ENCODE data around the gene IRF2BP2. TPM values are rescaled to one million over a fixed set of nuclear protein-coding genes. Genes with fewer than 3 reads are reported as not detected.

Gene IRF2BP2
- total RNA-seq, 1 donor from 2014 or later, result 126 TPM

DNA sequence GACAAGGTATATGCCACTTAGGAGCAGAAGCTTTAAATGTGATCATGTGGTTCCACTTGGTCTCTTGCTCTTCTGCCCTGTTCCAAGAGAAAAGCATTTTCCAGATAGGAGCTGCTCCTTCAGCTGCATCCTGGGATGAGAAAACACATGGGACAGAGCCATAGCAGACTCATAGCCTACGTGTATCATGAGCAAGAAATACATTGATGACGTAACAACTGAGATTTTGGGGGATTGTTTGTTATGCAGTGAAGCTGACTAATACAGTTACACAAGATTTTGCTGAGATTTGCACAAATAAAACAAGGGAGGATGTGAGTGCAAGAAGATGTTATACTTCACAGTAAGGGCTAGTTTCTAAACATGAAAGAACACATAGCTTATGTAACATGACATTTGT, 36.0 kb upstream of the IRF2BP2 start:
- no peaks in the 10 kb centered on the region for H3K27me3 ChIP-seq (ENCODE audit: insufficient read depth, low read length)
- TF ChIP-seq CTCF (IDR thresholded peaks at IDR 0.05; ENCODE audit: insufficient read depth, low read depth, low read length) (no peak), EZH2 (IDR thresholded peaks at IDR 0.05; ENCODE audit: insufficient read depth, low read length) (no peak)
- no peaks in the 10 kb centered on the region for H3K36me3 ChIP-seq (ENCODE audit: insufficient read depth, low read length)
- H4K20me1 ChIP-seq (ENCODE audit: insufficient read depth, low read length), result no peaks in the 10 kb centered on the region
- no peak overlapping the region for H3K9ac ChIP-seq (ENCODE audit: low read length)
- peak; percentile 32 for FAIRE-seq
- no peak for DNase-seq (ENCODE audit: low read depth)
- no peaks in the 10 kb centered on the region for H3K4me1 ChIP-seq (ENCODE audit: insufficient read depth, low read length)
- H3K4me3 ChIP-seq (ENCODE audit: insufficient read depth, low read depth, low read length), result no peak overlapping the region
- Mint-ChIP-seq H3K4me3 (ENCODE audit: unreplicated experiment) (no peak overlapping the region), H3K4me1 (ENCODE audit: low read depth, unreplicated experiment) (peaks cover 2% of the 10 kb centered on the region), H3K27me3 (ENCODE audit: low read depth, unreplicated experiment) (no peaks in the 10 kb centered on the region), H3K27ac (ENCODE audit: unreplicated experiment) (no peak overlapping the region), H3K9me3 (ENCODE audit: unreplicated experiment) (peaks cover 6% of the 10 kb centered on the region), H3K36me3 (ENCODE audit: low read depth, unreplicated experiment) (no peaks in the 10 kb centered on the region)
- no peak overlapping the region for H2AFZ ChIP-seq (ENCODE audit: low read depth, low read length)
- peaks cover 3% of the 10 kb centered on the region for H3K9me3 ChIP-seq (ENCODE audit: insufficient read depth, low read depth, low read length)
- no peaks in the 10 kb centered on the region for H3K79me2 ChIP-seq (ENCODE audit: insufficient read depth, low read length)
- no peak overlapping the region for H3K4me2 ChIP-seq (ENCODE audit: low read length)
- H3K27ac ChIP-seq (ENCODE audit: low read depth, low read length), result no peak overlapping the region

DNA sequence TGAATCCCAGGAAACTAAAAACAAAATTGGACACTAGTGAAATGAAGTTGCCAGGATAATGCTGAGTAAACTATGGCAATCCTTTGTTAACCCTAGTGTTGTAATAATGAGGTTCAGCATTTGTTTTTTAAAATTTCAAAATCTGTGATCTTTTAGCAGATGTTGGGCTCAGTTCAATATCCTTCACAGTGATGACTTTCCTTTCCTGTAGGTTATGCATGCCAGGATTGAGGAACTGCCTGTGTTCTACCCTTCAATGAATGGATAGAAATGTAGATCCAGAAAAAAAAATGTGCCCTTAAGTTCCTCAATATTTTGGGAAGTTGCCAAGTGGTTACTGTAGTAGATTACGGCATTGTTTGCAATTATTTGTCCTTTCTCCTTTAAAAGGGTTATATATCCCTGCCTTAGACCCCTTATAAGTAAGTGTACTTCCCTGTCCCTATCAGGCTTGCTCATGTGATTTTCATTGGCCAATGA, 35.5 kb upstream of the IRF2BP2 start:
- Mint-ChIP-seq H3K27ac (ENCODE audit: unreplicated experiment) (no peak overlapping the region), H3K27me3 (ENCODE audit: low read depth, unreplicated experiment) (no peaks in the 10 kb centered on the region), H3K36me3 (ENCODE audit: low read depth, unreplicated experiment) (no peaks in the 10 kb centered on the region), H3K4me3 (ENCODE audit: unreplicated experiment) (no peak overlapping the region), H3K4me1 (ENCODE audit: low read depth, unreplicated experiment) (peaks cover 3% of the 10 kb centered on the region), H3K9me3 (ENCODE audit: unreplicated experiment) (peaks cover 6% of the 10 kb centered on the region)
- Histone ChIP-seq H3K27me3 (ENCODE audit: insufficient read depth, low read length) (no peaks in the 10 kb centered on the region), H3K9ac (ENCODE audit: low read length) (no peak overlapping the region), H3K36me3 (ENCODE audit: insufficient read depth, low read length) (no peaks in the 10 kb centered on the region), H3K4me3 (ENCODE audit: insufficient read depth, low read depth, low read length) (no peak overlapping the region), H3K4me1 (ENCODE audit: insufficient read depth, low read length) (no peaks in the 10 kb centered on the region), H3K4me2 (ENCODE audit: low read length) (no peak overlapping the region), H4K20me1 (ENCODE audit: insufficient read depth, low read length) (no peaks in the 10 kb centered on the region), H3K79me2 (ENCODE audit: insufficient read depth, low read length) (no peaks in the 10 kb centered on the region), H3K9me3 (ENCODE audit: insufficient read depth, low read depth, low read length) (peaks cover 3% of the 10 kb centered on the region), H2AFZ (ENCODE audit: low read depth, low read length) (no peak overlapping the region), H3K27ac (ENCODE audit: low read depth, low read length) (no peak overlapping the region)
- no peak for TF ChIP-seq EZH2 (IDR thresholded peaks at IDR 0.05; ENCODE audit: insufficient read depth, low read length)
- no peak for TF ChIP-seq CTCF (IDR thresholded peaks at IDR 0.05; ENCODE audit: insufficient read depth, low read depth, low read length)
- FAIRE-seq (no peak), DNase-seq (ENCODE audit: low read depth) (no peak)

DNA sequence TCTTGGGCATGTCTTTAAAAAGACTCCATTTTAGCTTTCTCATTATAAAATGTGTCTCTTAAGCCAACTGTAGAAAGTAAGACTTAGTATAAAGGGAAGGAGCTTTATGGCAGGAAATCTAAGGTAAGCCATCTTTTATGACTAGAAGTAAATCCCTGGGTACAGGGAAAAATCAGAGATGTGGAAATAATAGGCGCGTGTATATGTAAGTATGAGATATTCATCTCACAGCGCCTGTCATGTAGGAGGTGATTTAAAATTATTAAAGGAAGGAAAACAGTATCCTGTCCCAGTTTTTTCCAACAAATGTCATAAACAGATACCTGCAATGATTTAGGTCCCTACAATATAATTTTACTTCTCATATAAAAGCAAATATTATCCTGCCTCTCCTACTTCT, 35.0 kb upstream of the IRF2BP2 start:
- peaks cover 3% of the 10 kb centered on the region for H3K4me1 Mint-ChIP-seq (ENCODE audit: low read depth, unreplicated experiment)
- H3K4me2 ChIP-seq (ENCODE audit: low read length), result no peak overlapping the region
- H3K9me3 Mint-ChIP-seq (ENCODE audit: unreplicated experiment), result peaks cover 6% of the 10 kb centered on the region
- no peak overlapping the region for H3K27ac Mint-ChIP-seq (ENCODE audit: unreplicated experiment)
- no peaks in the 10 kb centered on the region for H3K79me2 ChIP-seq (ENCODE audit: insufficient read depth, low read length)
- no peaks in the 10 kb centered on the region for H3K4me1 ChIP-seq (ENCODE audit: insufficient read depth, low read length)
- peaks cover 3% of the 10 kb centered on the region for H3K9me3 ChIP-seq (ENCODE audit: insufficient read depth, low read depth, low read length)
- FAIRE-seq (no peak), DNase-seq (ENCODE audit: low read depth) (no peak)
- TF ChIP-seq CTCF (IDR thresholded peaks at IDR 0.05; ENCODE audit: insufficient read depth, low read depth, low read length) (no peak), EZH2 (IDR thresholded peaks at IDR 0.05; ENCODE audit: insufficient read depth, low read length) (no peak)
- no peaks in the 10 kb centered on the region for H3K27me3 Mint-ChIP-seq (ENCODE audit: low read depth, unreplicated experiment)
- no peak overlapping the region for H3K4me3 Mint-ChIP-seq (ENCODE audit: unreplicated experiment)
- H3K36me3 ChIP-seq (ENCODE audit: insufficient read depth, low read length), result no peaks in the 10 kb centered on the region
- no peak overlapping the region for H3K27ac ChIP-seq (ENCODE audit: low read depth, low read length)
- H3K4me3 ChIP-seq (ENCODE audit: insufficient read depth, low read depth, low read length), result no peak overlapping the region
- H3K27me3 ChIP-seq (ENCODE audit: insufficient read depth, low read length), result no peaks in the 10 kb centered on the region
- no peak overlapping the region for H3K9ac ChIP-seq (ENCODE audit: low read length)
- no peak overlapping the region for H2AFZ ChIP-seq (ENCODE audit: low read depth, low read length)
- no peaks in the 10 kb centered on the region for H3K36me3 Mint-ChIP-seq (ENCODE audit: low read depth, unreplicated experiment)
- no peaks in the 10 kb centered on the region for H4K20me1 ChIP-seq (ENCODE audit: insufficient read depth, low read length)
